Activated CD4-positive, CD25-positive, alpha-beta regulatory T cell treated with anti-CD3 and anti-CD28 coated beads, Interleukin-2, amount 50 U/mL, for 16 hours (primary cell): ENCODE results near the gene FAM221B.
A peak's percentile ranks its signal among the peaks of the same experiment; 100 is the strongest.

Experiments used
- DNase-seq: peaks from one replicate; pipeline ENCODE4 v3.0.0-alpha.2; 2020; ENCODE audit warnings: low read depth, low spot score

The FAM221B gene

DNA sequence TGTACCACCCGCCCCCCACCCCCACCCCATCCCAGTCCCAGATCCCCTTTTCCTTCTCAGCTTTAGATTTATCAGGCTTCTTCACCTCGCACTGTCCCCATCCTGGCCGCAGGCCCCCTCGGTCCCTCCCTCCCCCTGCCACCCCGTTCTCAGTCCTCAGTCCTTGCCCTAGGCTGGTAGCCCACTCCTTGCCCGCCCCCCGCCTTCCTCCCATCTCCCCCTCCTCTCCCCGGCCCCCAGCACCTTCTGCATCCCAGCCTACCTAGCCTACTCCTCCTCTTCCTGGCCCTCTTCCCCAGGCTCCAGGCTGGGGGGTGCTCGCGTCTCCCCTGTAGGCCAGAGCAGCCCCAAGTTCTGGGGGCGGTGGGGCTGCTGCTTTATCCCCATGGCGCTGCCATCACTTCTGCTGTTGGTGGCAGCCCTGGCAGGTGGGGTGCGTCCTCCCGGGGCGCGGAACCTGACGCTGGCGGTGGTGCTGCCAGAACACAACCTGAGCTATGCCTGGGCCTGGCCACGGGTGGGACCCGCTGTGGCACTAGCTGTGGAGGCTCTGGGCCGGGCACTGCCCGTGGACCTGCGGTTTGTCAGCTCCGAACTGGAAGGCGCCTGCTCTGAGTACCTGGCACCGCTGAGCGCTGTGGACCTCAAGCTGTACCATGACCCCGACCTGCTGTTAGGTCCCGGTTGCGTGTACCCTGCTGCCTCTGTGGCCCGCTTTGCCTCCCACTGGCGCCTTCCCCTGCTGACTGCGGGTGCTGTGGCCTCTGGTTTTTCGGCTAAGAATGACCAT lies 36.3 kb downstream of the FAM221B start:
- DNase-seq: no peak

DNA sequence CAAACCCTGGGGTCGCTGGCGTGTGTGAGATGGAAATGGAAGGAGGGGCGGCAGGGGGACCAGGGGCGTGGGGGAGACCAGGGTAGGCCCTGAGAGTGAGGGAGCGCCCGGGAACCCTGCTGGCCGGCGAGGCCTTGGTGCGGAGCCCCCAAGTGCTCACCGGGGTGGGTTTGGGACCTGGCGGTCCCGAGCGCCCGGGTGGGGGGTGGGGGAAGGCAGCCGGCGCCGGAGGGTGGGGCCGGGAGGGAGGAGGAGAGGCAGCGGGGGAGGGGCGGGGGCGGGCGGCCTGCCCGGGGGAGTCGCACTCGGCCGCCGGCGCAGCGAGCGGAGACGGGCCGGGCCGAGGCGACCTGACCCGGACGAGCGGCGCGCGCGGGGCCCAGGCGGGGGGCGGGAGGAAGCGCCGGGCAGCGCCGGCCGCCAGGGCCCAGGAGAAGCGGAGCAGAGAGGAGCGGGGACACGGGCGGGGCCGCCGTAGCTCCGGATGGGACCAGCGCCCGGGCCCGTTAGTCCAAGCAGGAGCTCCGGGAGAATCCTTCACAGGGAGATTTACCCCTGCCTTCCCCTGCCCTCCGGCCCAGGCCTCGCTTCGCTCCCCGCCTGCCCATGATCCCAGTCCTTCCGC lies 37.1 kb downstream of the FAM221B start, which contains the start of gene NPR2:
TSS of gene NPR2 (plus strand) at position 295 of the 625 bp plus-strand sequence. CDS start 818 bp downstream, outside the sequence.
- no peak for DNase-seq

DNA sequence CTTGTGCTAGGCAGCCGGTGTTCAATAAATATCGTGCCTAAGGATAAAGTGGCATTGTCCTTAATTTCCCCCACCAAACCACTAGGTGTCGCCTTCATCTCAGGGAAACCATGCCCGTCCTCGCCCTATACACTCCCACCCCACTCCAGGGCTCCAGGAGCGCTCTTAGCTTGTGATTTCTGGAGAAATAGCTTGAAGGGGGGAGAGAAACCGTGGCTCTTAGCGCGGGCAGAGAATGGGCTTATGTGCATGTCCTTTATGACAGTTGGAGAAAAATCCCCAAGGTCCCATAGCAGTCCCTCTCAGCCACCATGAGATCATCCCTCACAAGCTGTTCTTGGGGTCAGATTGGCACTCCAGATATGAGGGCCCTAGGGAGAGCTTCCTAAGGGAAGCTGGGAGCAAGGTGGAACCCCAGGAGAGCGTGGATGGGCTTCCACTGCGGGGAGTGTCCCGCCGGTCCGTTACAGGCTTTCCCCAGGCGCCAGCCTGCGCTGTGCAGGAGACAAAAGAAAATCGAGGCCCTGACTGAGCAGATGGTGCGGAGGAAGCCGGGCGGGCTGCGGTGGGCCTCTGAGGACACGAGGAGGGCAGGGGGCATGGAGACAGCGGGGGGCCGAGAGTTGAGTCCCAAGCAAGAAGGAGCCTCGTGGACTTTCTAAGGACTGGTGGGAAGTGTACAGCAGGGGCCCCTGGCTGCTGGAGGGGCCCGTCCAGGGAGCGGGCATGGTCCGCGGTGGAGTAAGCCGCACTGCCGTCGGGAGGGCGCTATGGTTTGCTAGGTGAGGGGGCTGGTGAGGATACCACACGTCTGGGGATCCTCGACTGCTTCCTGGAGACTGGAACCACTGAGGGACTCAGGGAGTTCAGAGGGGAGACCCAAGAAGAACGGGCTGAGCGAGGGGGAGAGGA lies 37.9 kb downstream of the FAM221B start:
- peak; percentile 40 for DNase-seq

DNA sequence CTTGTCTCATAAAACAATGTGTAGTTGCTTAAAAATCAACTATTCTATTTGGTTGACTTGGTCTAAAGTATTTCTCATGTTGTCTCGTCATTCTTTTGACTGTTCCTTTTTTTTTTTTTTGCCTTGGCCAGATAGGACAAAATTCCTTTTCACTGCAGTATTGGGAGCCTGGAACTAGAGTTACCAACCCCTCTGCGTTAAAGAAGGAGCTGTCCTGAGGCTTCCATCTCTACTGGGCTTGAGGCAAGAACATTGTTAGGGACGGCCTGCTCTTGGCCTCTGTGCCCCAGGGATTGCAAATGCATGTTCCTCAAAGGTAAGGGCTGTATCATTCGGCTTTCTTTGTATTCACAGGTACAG lies 38.5 kb downstream of the FAM221B start:
- no peak for DNase-seq

DNA sequence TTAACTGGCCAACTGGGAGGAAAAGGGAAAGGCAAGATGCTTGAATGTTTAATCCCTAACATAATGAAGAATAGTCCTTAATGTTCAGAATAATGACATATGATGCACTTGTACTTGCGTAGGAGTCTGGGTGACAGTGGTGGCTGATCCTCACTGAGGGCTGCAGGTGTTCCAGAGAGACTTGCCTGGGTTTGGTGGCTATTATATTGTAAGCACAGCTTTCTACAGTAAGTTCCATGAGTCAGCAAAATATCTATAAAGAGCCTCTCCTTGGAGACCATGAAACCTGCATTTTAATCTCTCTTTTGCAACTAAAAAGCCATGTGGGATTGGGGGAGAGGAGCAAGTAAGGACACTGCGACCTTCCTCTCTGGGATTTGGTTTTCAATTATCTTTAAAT lies 39.0 kb downstream of the FAM221B start:
- no peak for DNase-seq

DNA sequence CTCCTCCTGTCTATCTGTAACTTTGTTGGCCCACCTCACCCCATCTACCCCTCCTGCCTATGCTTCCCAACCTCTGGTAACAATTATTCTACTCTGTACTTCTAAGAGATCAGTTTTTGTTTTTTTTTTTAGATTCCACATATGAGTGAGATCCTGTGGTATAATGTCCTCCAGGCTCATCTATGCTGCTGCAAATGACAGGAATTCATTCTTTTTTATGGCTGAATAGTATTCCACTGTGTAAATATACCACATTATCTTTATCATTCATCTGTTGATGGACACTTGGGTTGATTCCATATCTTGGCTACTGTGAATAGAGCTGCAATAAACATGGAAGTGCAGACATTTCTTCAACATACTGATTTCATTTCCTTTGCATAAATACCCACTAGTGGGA lies 45.1 kb downstream of the FAM221B start:
- DNase-seq: no peak

DNA sequence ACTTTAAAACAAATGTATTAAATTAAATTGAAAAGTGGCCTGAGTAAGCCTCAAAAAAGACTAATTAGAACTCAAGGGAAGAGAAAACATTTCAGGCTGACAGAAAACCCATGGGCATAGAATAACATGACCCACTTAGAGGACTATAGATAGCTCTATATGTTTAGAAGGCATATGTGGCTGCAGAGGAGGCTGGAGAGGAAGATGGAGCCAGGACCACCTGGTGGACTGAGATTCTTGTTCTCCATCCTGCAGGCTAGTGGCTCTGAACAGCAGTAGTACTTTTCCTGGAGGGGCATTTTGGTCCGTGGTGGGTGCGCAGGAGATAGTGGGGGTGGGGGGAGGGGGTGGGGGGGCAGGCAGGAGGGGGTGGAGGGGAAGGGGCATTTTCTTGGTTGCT lies 47.5 kb downstream of the FAM221B start:
- no peak for DNase-seq

DNA sequence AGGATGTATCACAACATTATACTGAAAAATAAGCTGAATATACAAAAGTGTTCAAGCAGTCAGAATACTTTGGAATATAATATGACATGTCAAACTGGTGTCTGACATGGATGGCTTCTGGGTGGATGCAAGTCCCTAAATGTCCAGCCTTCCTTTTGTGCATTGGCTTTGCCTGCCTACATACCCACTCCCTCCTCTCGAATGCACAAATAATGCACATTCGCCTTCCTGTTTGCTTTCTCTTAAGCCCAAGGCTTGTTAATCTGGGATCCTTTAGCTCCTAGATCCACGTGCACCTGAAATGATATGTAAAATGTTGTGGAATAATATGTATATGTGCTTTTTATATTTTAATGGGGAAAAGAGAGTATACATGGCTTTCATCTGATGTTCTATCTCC lies 50.0 kb downstream of the FAM221B start:
- no peak for DNase-seq

DNA sequence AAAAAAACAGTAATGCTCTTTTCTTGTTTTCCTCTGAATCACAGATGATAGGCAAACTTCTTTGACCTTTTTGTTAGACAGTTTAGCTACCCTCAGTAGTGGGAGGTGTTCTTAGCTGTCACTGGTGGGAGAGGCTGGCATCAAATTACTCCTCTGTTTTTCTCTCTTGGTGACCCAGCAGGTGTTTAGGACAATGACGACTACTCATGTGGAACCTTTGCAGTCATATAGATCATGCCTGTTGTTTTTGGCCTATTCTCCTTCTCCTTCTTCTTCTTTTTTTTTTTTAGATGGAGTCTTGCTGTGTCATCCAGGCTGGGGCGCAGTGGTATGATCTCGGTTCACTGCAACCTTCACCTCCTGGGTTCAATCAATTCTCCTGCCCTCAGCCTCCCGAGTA lies 52.5 kb downstream of the FAM221B start:
- DNase-seq: no peak

DNA sequence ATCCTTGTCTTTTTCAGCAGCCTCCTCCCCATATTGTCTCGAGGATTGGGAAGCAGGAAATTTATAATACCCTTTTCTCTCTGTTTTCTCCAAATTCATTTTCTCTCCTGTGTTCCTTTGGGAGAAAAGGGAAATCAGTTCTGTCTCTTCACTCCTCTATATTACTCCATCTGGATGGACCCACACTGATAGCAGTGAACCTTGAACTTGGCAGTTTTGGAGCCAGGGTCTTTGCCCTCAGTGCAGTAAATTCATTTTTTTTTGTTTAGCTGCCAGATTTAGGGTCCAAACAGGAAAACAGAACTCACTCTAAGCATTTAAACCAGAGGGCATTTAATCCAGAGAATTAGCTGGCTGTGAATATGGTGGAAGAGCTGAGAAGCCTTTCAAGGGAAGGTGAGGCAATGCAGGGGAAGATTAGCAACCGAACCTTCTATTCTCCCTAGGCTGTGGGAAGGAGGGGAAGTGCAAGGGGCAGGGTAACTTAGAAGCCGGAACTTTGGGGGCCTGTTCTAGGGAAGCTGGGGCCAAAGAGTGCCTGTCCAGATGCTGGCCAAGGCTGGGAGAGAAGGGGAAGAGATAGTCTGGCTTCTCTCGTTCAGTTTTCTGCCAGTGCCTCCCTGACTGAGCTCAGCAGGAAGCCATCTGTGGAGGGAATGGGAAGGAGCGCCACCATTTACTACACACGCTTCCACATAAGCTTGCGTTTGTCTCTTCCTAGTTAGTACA lies 53.5 kb downstream of the FAM221B start:
- no peak for DNase-seq

DNA sequence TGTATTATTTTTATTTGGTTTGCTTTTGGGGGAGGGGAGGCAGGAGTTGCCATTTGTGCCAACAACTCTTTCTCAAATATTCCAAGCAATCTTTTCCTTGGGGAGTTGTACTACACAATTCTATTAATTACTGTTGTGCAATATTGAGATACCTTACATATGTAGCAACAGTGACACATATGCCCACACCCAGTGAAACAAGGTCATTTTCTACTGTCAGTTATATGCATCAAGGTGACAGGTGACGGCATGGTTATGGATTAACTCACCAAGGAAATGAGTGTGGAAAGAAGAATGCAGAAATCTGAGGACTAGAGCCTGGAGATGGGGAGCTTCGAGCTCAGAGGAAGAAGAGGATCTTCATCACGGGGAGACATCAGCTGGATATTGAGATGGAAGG lies 56.6 kb downstream of the FAM221B start:
- no peak for DNase-seq

DNA sequence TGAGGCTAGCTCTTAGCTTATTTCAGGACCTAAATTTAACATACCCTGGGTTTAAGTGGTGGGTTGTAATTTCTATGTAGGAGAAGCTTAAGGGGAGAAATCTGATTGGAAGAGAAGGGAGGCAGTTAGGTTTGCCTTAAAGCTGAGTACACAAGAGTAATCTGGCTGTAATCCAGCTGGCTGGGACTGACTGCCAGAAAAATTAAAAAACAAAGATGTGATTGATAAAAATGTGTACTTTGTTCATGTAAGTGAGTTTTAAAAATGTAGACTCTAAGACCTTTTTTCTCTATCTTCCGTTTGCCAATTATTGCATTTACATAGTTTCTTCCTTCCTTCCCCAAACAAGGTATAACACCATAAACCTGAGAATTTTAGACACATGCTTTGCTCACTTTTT lies 57.0 kb downstream of the FAM221B start:
- no peak for DNase-seq

DNA sequence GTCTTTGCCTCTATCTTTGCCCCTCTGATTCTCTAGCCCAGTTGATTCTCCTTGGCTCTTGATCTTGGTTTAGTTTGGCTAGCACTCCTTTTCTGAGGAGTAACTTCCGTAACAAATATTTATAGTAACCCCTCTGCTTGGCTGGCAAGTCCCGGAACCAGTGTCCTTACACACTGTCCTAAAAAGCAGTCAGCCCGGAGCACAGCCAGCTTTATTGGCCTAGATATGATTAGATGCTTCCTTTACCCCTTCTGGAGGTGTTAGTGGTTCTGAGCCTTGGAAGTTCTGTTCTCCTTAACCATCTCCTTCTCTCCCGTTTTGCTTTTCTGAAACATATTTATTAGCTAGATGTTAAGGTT lies 57.5 kb downstream of the FAM221B start:
- DNase-seq: no peak

DNA sequence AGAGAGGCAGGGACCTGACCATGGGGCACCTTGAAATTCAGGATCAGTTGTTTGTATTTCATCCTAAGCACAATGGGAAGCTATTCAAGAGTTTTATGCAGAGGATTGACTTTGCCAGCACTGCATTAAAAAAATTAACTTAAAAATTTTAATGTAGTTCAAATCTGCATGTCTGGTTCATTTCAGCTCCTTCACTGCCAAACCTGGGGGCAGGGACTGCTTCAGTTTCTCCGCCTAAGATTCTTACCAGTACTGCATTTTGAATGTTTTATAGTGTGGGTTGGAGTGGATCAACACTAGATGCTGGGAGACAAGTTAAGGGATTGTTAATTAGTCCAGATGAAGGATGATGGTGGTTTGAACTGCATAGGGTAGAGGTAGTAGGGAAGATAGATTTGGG lies 58.8 kb downstream of the FAM221B start:
- DNase-seq: no peak

DNA sequence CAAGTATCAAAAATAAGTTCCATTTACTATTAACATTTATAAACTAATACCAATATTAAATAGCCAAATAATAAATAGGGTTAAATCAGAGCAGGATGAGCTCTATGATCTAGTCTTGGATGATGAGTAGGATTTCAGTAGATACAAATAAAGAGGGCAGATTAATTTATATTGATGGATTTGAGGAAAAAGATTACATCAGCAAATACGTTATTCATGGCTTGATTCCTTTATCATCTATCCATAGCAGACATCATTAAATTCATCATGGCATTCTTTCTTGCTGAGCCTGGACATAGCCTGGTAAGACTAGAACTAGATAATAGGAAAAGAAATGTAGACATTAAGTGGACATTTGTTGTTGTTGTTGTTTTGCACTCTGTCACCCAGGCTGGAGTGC lies 61.1 kb downstream of the FAM221B start:
- no peak for DNase-seq

DNA sequence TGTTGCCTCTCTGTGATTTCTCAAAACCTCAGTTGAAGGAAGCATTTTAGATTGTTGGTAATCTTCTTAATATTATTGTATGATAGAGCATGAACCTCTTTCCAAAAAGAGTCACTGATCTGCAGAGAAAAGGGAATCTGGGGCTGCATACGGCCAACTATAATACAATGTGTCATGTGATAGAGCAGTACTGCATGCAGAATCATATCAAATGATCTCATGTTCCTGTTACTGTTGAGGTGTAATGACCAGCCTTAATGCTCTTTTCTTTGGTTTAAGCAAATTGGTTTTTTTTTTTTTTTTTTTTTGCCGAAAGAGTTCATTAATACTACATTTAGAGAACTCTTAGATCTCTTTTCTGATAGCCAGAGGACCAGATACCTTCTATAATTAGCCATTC lies 61.5 kb downstream of the FAM221B start:
- DNase-seq: no peak
